B cell (primary cell): ENCODE results near the gene NCOA5.
A peak's percentile ranks its signal among the peaks of the same experiment; 100 is the strongest.

ENCODE experiments used
- EZH2 ChIP-seq: IDR thresholded peaks from 2 replicates; pipeline ENCODE4 v1.6.1; 2012; ENCODE audit warnings: borderline replicate concordance, low read depth, mild to moderate bottlenecking, moderate library complexity, low read length; ENCODE audit not compliant: insufficient read depth, poor library complexity, severe bottlenecking
- TF ChIP-seq, protein P1 (sequence below): fragments of 200-600 bp; IDR thresholded peaks from one replicate; pipeline ENCODE4 v1.8.0; 2022; ENCODE audit warnings: antibody characterized with exemption, mild to moderate bottlenecking

DNA sequence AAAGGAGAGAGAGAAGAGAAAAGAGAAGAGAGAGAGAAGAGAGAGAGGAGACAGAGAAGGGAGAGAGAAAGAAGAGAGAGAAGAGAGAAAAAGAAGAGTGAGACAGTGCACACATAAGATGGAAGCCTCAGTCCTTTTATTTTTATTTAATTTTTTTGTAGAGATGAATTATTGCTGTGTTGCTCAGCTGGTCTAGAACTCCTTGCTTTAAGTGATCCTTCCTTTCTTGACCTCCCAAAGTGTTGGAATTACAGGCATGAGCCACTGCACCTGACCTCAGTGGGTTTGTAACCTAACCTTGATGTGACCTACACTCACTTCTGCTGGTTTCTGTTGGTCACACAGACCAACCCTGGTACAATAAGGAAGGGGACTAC, 22.1 kb upstream of the NCOA5 start:
- TF ChIP-seq, protein P1, sequence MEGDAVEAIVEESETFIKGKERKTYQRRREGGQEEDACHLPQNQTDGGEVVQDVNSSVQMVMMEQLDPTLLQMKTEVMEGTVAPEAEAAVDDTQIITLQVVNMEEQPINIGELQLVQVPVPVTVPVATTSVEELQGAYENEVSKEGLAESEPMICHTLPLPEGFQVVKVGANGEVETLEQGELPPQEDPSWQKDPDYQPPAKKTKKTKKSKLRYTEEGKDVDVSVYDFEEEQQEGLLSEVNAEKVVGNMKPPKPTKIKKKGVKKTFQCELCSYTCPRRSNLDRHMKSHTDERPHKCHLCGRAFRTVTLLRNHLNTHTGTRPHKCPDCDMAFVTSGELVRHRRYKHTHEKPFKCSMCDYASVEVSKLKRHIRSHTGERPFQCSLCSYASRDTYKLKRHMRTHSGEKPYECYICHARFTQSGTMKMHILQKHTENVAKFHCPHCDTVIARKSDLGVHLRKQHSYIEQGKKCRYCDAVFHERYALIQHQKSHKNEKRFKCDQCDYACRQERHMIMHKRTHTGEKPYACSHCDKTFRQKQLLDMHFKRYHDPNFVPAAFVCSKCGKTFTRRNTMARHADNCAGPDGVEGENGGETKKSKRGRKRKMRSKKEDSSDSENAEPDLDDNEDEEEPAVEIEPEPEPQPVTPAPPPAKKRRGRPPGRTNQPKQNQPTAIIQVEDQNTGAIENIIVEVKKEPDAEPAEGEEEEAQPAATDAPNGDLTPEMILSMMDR: peak; percentile 33
- no peak for TF ChIP-seq EZH2
